Activated CD4-positive, alpha-beta T cell treated with anti-CD3 and anti-CD28 coated beads for 1 hour (primary cell): ENCODE measurements around the gene L2HGDH.

Source experiments
- DNase-seq: peaks from one replicate; pipeline ENCODE4 v3.0.0-alpha.2; 2020

L2HGDH gene

GRCh38 chr14:50225974-50226297 is 86.1 kb downstream of the L2HGDH start:
- DNase-seq: no peak

GRCh38 chr14:50225067-50225973 is 86.7 kb downstream of the L2HGDH start:
- no peak for DNase-seq

- DNase-seq: no peak
Measured at GRCh38 chr14:50222055-50222613, 89.9 kb downstream of the L2HGDH start.

GRCh38 chr14:50218501-50218900 is 93.5 kb downstream of the L2HGDH start:
- DNase-seq: no peak

- no peak for DNase-seq
Measured at GRCh38 chr14:50215416-50215815, 96.6 kb downstream of the L2HGDH start.

GRCh38 chr14:50213795-50214194 is 98.2 kb downstream of the L2HGDH start:
- DNase-seq: no peak

- no peak for DNase-seq
Measured at GRCh38 chr14:50212726-50213125, 99.3 kb downstream of the L2HGDH start.

- no peak for DNase-seq
Measured at GRCh38 chr14:50210074-50210473, 102.0 kb downstream of the L2HGDH start.

- no peak for DNase-seq
Measured at GRCh38 chr14:50198499-50198898, 113.5 kb downstream of the L2HGDH start.

GRCh38 chr14:50191499-50191898 is 120.5 kb downstream of the L2HGDH start:
- DNase-seq: no peak
